ENCODE measurements around the gene PPIF.

Gene PPIF

DNA sequence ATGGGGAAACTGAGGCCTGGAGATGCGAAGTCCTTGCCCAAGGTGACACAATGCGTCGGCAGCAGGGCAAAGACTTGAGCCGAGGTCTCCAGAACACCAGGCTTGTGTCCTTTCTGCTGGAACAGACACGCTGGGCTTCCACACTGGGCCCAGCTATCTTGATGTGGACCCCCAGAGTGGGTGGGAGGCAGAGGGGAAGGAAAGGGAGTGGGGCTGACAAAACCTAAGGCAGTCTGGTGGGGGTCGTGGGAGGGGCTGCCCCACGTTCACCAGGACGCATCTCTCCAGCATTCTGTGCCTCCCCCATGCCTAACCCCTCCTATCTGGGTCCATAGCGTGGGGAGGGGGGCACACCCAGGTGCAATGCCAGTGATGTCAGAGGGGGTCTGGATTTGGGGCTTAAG is 38.1 kb downstream of the PPIF start:
- no peak for DNase-seq (ENCODE audit: low read depth in 4 of 4, low spot score in 1 of 4)

DNA sequence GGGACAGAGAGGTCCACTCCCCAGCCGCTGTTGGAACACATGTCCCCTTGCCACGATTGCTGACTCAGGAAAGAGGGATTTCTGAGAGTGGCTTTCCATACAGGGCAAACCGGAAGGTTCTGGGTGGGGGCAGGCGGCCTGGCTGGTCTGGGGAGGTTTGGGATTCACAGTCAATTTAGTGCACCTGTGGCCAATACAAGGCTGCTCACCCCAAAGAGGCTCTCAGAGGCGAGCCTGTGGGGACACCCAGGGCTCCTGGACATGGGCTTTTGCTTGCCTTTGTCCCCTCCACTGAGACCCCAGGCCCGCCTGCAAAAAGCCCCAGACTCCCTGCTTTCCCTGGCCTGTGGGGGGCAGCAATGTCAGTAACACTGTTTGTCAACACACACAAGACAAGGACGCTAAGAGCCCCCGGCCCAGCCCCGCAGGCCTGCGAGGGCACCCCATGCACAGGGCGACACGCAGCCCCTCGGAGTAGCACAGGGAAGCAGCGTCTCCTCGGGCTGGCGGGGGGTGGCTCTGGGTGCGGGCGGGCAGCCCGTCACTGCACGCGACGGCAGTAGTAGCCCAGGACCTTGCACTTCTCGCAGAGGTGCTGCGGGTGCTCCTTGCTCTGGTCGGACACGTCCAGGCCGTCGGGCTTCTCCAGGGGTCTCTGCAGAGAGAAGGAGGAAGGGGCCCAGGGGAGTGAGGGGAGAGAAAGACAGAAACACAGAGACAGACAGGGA is 38.7 kb downstream of the PPIF start:
- no peak for DNase-seq (ENCODE audit: low read depth in 4 of 4, low spot score in 1 of 4)

DNA sequence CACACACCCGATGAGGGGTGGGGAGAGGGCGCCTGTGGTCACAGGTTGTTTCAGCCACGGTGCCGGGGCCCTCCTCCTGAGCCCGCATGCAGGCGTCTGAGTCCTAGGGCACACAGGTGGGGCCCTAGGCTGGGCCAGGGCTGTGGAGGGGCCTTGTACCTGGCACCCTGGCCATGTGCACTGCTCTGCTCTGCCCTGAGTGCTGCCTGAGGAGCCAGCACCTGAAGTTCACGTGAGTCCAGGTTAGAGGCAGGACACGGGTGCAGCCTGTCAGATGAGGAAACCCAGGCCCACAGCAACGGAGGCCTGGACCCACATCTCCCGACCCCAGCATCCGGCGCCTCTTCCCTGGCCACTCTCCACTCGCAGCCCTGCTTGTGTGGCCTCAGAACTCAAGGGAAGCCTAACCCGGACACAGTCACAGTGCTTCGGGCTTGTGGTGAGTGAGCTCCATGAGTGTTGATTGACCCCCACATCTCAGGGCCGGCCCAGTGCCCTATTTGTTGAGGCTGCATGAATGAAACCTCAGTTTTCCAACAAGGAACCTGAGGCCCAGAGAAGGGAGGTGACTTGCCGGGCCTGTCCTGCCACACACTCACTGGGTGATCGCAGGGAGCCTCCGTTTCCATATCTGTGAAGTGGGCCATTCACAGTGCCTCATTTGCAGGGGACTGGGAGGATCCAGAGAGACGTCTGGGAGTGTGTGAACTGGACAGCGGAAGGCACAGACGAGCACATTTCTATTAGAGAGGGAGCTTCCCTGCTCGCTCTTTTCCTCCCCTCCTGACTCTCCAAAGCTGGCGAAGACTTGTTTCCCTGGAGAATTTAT is 39.6 kb downstream of the PPIF start:
- DNase-seq (ENCODE audit: low read depth in 4 of 4, low spot score in 1 of 4) = no peak

DNA sequence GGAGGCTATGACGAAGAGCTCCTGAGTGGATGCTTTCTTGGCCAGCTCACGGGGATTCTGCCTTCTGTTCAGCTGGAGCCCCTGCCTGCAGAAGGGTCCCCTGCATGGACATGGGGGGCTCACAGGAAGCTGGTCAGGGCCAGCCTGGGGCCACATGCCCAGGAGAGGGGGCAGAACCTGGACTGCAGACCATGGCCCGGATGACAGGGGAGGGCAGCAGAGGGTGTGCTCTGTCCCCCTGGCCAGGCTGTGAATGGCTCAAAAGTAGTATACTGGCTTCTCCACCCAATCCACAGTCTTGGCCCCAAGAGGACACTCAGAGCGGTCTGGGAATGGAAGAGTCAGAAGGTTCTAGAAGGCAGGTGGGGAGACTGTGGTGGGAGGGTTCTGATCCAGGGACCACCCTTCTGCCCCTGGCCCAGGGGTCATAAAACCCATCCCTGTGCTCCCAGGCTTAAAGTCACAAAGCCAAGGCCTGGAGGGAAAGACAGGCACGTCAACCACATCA is 40.3 kb downstream of the PPIF start:
- no peak for DNase-seq (ENCODE audit: low read depth in 4 of 4, low spot score in 1 of 4)

DNA sequence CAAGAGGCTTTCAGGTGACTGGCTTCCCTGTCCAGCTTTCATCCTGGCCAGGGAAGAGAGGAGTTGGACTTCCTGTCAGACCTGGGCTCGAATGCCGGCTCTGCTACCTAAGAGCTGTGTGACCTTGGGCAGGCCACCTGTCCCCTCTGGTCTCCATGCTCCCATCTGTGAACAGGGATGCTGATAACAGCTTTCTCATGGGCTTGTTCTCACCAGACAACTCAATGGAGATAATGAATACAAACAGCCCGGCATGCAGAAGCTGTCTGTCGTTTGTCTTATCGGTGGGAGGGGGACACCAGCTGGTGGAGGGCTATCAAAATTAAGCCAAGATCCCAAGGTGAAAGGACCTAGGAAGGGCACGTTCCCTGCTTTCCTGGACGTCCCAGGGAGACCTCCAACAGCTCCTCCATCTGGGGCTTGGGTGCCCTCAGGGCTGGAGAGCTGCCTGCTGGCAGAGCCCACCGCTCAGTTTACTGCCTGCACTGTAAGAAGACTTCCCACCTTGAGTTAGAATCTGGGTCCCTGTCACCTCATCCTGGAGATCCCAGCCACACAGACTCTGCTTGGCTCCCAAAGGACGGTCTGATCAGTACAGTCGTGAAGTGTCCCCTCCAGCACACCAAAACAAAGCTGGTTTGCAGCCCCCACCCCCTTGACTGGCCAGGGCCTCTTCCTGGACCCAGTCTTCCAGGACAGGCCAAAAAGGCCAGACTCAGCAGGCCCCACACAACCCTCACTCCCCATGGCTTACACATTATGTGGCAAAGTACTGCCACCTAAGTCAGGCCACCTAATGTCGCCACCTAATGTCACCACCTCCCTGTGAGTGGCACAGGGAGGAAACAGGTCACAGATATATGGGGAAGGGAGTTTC is 40.9 kb downstream of the PPIF start:
- DNase-seq (ENCODE audit: low read depth in 4 of 4, low spot score in 1 of 4) = no peak

DNA sequence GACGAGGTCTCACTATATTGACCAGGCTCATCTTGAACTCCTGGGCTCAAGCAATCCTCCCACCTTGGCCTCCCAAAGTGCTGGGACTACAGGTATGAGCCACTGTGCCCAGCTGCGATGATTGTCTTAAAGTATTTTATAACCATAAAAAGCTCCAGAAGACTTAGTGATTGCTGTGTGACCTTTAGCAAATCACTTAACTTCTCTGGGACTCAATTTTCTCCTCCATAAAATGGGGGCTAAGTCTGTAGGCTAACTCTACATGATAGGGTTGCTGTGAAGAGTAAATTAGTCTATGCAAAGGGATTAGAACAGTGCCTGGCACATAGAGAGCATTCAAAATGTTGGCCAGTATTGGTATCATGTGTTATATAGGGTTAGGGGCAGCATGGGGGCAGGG is 42.8 kb downstream of the PPIF start:
- no peak for DNase-seq (ENCODE audit: low read depth in 4 of 4, low spot score in 1 of 4)

DNA sequence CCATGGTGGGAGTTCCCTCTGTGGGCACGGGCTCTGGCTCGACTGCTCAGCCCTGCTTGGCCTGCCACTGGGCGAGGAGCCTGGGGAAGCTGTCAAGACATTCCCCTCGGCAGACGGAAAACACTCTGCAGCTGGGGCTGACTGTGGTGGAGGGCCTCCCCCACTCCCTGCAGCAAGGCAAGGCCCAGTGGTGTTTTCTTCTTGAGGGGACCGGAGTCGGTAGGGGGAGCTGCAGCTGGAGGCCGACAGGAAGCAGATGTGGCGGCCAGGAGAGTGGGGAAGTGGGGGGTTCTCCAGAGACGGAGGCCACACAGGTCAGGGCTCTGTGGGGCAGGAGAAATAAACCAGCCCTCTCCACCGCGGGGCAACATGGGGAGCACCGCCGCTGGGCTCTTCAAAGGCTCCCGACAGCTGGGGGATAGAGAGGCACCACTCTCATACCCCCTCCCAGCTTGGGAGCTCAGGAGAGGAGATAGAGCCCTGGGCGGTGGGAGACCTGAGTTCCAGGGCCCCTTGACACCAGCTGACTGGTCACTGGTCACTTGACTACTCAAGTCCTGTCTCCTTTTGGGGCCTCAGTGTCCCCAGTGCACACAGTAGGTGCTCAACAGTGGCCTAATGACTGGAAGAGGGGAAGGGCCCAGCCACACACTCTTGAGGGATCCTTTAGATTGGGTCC is 43.4 kb downstream of the PPIF start:
- DNase-seq (ENCODE audit: low read depth in 4 of 4, low spot score in 1 of 4) = no peak

DNA sequence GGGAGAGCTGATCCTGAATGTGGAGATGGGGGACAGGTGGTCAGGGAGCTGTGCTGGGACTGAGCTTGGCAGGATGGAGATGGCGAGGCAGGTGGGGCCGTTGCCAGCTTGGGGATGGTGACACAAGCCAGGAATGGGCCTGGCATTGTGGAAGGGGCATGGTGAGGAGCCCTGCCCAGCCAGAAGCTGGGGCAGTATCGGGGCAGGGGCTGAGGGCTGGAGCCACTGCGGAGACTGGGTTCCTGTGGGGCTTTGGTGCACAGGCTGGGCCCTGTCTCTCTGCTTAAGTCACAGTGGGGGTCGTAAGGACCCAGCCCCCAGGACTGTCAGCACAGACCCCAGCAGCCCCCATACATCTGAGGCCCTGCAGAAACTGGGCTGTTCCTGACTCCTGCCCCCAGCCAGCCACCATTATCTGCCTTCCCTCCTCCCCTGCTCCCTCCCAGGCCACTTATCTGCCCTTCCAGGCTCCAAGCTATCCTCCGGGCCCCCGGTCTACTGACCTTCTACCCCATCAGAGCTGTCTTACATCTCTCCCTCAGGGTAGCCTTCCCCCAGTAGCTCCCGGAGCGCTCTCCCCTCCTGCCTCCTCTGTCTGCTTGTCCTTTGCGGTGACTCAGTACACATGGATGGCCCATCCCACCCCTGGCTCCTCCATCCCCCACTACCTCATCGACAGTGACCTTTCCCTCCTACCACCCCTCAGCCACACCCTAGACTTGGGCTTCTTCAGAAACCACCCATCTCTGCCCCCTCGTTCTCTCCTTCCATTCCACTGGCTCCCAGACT is 44.2 kb downstream of the PPIF start:
- no peak for DNase-seq (ENCODE audit: low read depth in 4 of 4, low spot score in 1 of 4)

DNA sequence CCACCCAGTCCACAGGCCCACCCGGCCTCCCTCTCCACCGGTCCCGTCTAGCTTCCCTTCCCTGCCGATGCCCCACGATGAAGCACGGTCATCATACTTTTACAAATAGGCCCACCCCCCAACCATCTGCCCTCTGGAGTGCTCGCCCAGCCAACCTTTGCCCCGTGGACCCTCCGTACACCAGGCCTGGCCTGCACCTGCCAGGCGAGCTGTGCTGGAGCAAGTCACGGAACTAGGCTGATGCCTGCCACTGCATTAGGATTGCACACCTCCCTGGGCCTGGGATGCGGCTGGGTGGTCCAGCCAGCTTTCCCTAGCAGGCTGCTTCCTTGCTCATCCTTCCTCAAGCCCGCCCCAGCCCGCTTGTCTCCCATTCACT is 44.7 kb downstream of the PPIF start:
- DNase-seq (ENCODE audit: low read depth in 4 of 4, low spot score in 1 of 4) = no peak

DNA sequence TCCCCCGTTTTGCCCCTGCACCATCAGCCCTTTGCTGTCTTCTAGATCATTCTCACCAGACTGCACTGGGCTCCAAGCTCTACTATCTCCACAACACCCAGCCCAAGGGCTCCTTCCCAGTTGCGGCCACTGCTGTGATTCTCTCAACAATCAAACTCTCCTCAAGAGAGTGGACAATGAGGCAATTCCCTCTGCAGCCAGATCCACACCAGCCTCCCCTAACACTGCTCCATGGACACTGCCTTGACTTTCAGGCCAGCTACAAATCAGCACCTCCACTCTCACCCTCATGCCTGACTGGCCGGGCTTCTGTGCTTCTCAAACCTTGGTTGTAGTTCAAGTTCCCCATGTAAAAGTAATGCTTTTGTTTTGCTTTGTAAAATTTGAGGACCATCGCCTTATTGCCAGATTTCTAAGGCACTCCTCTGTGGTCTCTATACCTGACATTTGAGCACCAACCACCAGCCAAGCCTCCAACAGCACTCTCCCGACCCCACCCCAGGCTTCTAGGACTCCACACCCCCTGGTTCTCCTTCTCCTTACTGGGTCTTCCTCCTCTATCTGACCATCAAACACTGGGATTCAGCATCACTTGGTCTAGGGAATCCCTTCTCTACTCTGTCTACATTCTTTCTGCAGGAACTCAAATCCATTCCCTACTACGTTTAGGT is 45.4 kb downstream of the PPIF start:
- no peak for DNase-seq (ENCODE audit: low read depth in 4 of 4, low spot score in 1 of 4)

DNA sequence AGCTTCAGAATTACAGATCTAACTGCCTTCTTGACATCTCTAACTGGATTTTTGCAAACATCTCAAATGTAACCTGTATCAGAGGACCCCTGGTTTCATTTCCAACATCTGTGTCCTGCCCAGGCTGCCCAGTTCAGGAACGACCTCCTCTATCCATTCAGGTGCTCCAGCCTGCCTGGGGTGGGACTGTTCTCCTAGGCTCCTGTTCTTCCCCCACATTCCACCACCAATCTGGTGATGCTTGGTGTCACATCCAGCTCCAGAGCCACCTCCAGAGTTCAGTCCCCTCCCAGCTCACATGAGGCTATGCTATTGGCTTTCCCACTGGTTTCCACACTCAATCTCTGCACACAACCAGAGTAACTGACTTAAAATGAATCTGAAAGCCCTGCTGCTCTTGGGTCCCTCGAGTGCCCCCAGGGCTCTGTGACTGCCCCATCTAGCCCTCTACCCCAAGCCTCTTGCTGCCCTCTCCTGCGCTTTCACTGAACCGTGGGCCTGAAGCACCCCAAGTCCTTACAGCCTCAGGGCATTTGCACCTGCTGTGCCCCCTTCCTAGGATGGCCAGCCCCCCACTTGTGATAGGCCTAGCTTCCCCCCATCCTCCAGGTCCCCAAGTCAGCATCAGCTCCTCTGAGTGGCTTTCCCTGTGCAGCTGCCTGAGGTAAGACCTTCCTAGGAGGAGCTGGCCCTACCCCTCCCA is 46.1 kb downstream of the PPIF start:
- no peak for DNase-seq (ENCODE audit: low read depth in 4 of 4, low spot score in 1 of 4)

DNA sequence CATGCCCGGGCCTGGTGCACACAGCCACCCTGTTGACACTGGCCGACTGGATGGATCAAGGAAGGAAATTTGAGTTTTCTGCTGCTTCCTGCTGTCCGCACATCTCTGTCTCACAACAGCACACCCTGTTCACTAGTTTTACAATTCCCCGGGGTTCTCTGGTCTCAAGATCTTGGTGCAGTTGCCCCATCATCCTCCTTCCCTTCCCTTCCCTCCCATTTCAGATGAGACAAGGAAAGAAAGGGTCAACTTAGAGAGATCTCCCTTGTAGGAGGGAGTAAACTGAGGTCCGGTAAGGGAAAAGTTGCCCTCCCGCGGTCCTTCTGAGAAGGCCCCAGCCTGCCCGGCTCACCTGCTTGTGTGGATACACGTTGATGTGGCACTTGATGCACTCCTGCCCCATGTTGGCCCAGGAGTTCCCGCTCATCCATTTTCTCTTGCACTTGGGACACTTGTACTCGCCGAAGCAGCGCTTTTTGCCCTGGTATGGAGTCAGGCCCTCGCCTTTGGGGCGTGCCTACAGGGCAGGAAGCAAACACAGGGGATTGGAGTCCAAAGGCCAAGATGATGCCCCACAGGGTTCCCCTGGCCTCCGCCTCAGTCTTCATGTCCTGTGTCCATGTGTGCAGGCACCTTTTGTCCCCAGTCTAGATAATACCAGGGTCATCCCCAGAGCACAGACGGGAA is 46.8 kb downstream of the PPIF start:
- DNase-seq (ENCODE audit: low read depth in 4 of 4, low spot score in 1 of 4) = no peak

DNA sequence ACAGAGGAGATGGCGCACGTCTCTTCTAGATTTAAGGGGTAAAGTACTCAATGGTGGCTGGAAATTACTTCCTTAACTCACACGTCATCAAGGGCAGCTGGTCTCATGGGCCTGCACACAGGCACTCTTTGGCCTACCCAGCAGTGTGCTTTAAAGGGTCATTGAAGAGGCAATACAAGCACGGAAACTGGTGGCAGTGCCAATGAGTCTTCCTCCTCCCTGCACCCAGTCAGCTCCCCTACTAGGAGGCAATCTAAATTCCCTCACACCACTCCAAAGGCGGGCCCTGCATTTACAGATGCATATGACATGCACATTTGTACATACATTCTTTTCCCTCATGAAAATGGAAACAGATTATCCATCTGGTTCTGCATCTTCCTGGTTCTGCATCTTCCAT is 47.4 kb downstream of the PPIF start:
- DNase-seq (ENCODE audit: low read depth in 4 of 4, low spot score in 1 of 4) = no peak

DNA sequence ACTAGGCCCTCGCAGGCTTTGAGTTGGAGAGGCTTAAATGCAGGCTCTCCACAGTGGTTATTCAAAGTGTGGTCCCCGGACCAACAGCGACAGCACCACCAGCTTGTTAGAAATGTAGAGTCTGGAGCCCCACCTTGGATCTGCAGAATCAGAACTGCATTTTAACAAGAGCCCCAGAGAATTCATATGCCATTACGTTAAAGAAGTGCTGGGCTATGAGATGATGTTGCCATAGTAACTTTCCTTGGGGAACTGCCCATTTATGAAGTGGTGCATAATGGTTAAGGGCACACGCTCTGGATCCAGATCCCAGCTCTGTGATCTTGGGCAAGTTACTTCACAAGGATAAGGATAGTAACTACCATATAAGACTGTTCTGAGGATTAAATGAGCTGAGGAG is 49.3 kb downstream of the PPIF start:
- DNase-seq (ENCODE audit: low read depth in 4 of 4, low spot score in 1 of 4) = no peak

DNA sequence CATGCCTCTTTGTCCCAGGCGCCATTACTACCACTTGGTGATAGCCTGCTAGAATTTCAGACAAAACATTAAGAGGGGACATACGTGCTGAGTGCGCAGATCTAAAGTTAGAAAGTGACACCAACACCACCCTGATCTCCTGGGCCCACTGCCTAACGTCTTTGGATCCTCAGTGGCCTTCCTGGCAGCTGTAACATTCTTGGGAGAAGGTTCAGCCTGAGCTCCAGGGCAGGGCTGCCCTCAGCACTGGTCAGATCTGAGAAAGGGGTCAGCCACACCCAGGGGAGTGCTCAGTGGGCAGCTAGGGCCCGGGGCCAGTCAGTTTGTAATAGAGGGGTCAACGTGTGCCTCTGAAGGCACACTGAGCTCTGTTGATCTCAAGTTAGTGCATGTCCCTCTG is 49.8 kb downstream of the PPIF start:
- no peak for DNase-seq (ENCODE audit: low read depth in 4 of 4, low spot score in 1 of 4)

DNA sequence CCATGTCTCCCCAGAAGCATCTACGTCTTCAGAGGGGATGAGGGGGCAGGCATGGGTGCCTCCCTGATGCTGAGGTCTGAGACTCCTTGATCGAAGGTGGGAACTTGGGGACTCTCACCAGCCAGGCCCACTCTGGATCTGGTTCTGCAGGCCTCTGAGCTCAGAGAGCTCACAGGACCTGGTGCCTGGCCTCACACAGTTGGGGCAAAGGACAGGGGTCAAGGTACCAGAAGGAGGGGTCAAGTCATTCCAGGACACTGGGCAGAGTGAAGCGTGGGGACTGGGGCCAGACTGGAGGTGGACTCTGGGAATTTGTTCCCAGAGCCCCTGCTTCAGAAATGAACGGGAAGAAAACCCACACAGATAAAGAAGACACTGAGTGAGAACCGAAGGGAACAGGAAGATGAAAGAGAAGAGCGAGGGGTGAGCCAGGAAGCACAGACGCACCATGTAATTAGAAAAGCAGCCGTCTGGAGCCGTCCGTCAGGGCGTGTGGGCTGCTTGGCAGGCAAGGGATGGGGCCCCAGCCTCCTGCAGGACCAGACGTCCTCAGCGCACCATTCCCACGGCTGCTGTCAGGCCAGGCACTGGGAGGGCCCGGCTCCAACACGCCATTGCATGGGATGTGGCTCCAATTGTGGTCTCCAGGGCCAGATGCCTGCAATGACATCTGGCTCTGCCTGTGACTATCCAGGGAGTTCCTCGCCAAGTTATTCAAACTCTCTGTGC is 50.5 kb downstream of the PPIF start:
- no peak for DNase-seq (ENCODE audit: low read depth in 4 of 4, low spot score in 1 of 4)

DNA sequence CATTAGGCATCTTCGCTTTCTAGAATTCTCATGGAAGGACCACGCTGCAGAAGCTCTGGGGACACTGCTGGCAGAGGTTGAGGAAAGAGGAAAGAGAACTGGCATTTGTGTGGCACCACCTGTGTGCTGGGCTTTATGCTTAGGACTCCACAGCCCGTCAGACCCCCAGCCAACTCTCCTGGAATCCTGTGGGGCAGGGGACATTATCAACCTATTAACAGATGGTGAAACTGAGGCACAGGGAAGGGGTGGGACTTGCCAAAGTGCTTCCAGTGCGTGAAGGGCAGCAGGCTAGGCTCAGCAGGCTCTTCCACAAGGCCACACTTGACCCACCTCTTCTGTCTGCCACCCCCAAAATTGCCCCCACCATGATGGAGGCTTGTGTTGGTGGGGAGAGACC is 51.4 kb downstream of the PPIF start:
- DNase-seq (ENCODE audit: low read depth in 4 of 4, low spot score in 1 of 4) = no peak

Data from stimulated activated CD4-positive, alpha-beta T cell treated with anti-CD3 and anti-CD28 coated beads, Interleukin-1b, Interleukin-23, amount 100 ng/mL, for 24 hours (primary cell).